Endothelial cell of umbilical vein (primary cell): ENCODE data around the gene PRXL2B.

Experiments
- JUN ChIP-seq: IDR thresholded peaks from 2 replicates; pipeline ENCODE4 v1.6.1; 2011; ENCODE audit warnings: borderline replicate concordance, low read depth; ENCODE audit not compliant: insufficient read length, insufficient read depth
- MAX ChIP-seq: IDR thresholded peaks from 2 replicates; pipeline ENCODE4 v1.6.1; 2011; ENCODE audit not compliant: insufficient read depth, insufficient read length
- POLR2AphosphoS5 ChIP-seq: IDR thresholded peaks from 2 replicates; pipeline ENCODE4 v1.6.1; 2012; ENCODE audit warnings: low read depth, mild to moderate bottlenecking, control low read depth, low read length, moderate library complexity; ENCODE audit not compliant: insufficient read depth
- TF ChIP-seq, protein P1 (sequence below), 2 donors: IDR thresholded peaks; 1 replicate in 1 of 2; 2 replicates in 1 of 2; pipeline ENCODE4 v1.5.1; 2011; ENCODE audit warnings: low read length in 2 of 2, mild to moderate bottlenecking in 2 of 2, moderate library complexity in 2 of 2, control low read depth in 1 of 2, inconsistent platforms in 1 of 2, low read depth in 1 of 2; ENCODE audit not compliant: insufficient read depth in 1 of 2; ENCODE audit errors: extremely low read depth in 1 of 2

- TF ChIP-seq, protein P1, sequence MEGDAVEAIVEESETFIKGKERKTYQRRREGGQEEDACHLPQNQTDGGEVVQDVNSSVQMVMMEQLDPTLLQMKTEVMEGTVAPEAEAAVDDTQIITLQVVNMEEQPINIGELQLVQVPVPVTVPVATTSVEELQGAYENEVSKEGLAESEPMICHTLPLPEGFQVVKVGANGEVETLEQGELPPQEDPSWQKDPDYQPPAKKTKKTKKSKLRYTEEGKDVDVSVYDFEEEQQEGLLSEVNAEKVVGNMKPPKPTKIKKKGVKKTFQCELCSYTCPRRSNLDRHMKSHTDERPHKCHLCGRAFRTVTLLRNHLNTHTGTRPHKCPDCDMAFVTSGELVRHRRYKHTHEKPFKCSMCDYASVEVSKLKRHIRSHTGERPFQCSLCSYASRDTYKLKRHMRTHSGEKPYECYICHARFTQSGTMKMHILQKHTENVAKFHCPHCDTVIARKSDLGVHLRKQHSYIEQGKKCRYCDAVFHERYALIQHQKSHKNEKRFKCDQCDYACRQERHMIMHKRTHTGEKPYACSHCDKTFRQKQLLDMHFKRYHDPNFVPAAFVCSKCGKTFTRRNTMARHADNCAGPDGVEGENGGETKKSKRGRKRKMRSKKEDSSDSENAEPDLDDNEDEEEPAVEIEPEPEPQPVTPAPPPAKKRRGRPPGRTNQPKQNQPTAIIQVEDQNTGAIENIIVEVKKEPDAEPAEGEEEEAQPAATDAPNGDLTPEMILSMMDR (IDR thresholded peaks at IDR 0.05; ENCODE audit: extremely low read depth in 1 of 2, insufficient read depth in 1 of 2, low read depth in 1 of 2, low read length in 2 of 2) = no peak
- no peak for TF ChIP-seq MAX
- no peak for TF ChIP-seq JUN
- TF ChIP-seq POLR2AphosphoS5 = no peak
Observed at GRCh38 chr1:2625311-2625710, 38.7 kb downstream of the PRXL2B start.
